Trophoblast cell (in vitro differentiated cells and primary cell): ENCODE measurements around the gene HJV.
A peak's percentile ranks its signal among the peaks of the same experiment; 100 is the strongest.

Source experiments
- DNase-seq, 2 donors: peaks; one replicate each; pipeline ENCODE4 v3.0.0-alpha.2; 2016
- H2AFZ ChIP-seq: 2 replicates; pipeline ENCODE4 v1.6.1; 2013; ENCODE audit warnings: low read length, moderate library complexity, mild to moderate bottlenecking; ENCODE audit not compliant: insufficient read depth, poor library complexity
- H2AK5ac ChIP-seq: 2 replicates; pipeline ENCODE4 v1.6.1; 2013; ENCODE audit warnings: mild to moderate bottlenecking, low read length
- H2BK120ac ChIP-seq: 2 replicates; pipeline ENCODE4 v1.6.1; 2013; ENCODE audit warnings: low read length, mild to moderate bottlenecking, moderate library complexity; ENCODE audit not compliant: insufficient read depth, poor library complexity
- H2BK12ac ChIP-seq: 2 replicates; pipeline ENCODE4 v1.6.1; 2013; ENCODE audit warnings: mild to moderate bottlenecking, low read length, moderate library complexity
- H2BK5ac ChIP-seq: 2 replicates; pipeline ENCODE4 v1.6.1; 2013; ENCODE audit warnings: low read length, low read depth, moderate library complexity, mild to moderate bottlenecking; ENCODE audit not compliant: poor library complexity
- H3K14ac ChIP-seq: 2 replicates; pipeline ENCODE4 v1.6.1; 2013; ENCODE audit warnings: mild to moderate bottlenecking, low read length
- H3K18ac ChIP-seq: 2 replicates; pipeline ENCODE4 v1.6.1; 2013; ENCODE audit warnings: mild to moderate bottlenecking, low read length
- H3K23ac ChIP-seq: 2 replicates; pipeline ENCODE4 v1.6.1; 2013; ENCODE audit warnings: low read length
- H3K27ac ChIP-seq: 2 replicates; pipeline ENCODE4 v1.5.1; 2013; ENCODE audit warnings: low read depth, mild to moderate bottlenecking, inconsistent platforms, low read length, moderate library complexity
- H3K27me3 ChIP-seq: 2 replicates; pipeline ENCODE4 v1.6.1; 2013; ENCODE audit warnings: inconsistent platforms, mild to moderate bottlenecking, low read length, moderate library complexity; ENCODE audit not compliant: insufficient read depth
- H3K36me3 ChIP-seq, 2 experiments: 1 replicate in 1 of 2; 2 replicates in 1 of 2; pipeline ENCODE4 v1.6.1; 2013; ENCODE audit warnings: low read length in 2 of 2, mild to moderate bottlenecking in 2 of 2, moderate library complexity in 1 of 2; ENCODE audit not compliant: insufficient read depth in 2 of 2, control insufficient read depth in 1 of 2
- H3K4ac ChIP-seq: 2 replicates; pipeline ENCODE4 v1.6.1; 2013; ENCODE audit warnings: low read depth, mild to moderate bottlenecking, low read length, moderate library complexity
- H3K4me1 ChIP-seq, 2 experiments: 1 replicate in 1 of 2; 2 replicates in 1 of 2; pipeline ENCODE4 v1.6.1; 2013; ENCODE audit warnings: low read length in 2 of 2, mild to moderate bottlenecking in 2 of 2, moderate library complexity in 1 of 2; ENCODE audit not compliant: insufficient read depth in 2 of 2, control insufficient read depth in 1 of 2
- H3K4me2 ChIP-seq: 2 replicates; pipeline ENCODE4 v1.6.1; 2013; ENCODE audit warnings: inconsistent platforms, mild to moderate bottlenecking, low read length, moderate library complexity
- H3K4me3 ChIP-seq: 2 replicates; pipeline ENCODE4 v1.5.1; 2013; ENCODE audit warnings: mild to moderate bottlenecking, low read depth, low read length, inconsistent platforms
- H3K79me1 ChIP-seq: one replicate; pipeline ENCODE4 v1.6.1; 2013; ENCODE audit warnings: low read length
- H3K79me2 ChIP-seq: 2 replicates; pipeline ENCODE4 v1.6.1; 2013; ENCODE audit warnings: low read length, mild to moderate bottlenecking; ENCODE audit not compliant: control insufficient read depth, insufficient read depth, poor library complexity
- H3K9ac ChIP-seq: 2 replicates; pipeline ENCODE4 v1.6.1; 2013; ENCODE audit warnings: mild to moderate bottlenecking, low read length
- H3K9me3 ChIP-seq: 2 replicates; pipeline ENCODE4 v1.6.1; 2013; ENCODE audit warnings: low read depth, mild to moderate bottlenecking, control low read depth, inconsistent platforms, low read length; ENCODE audit not compliant: insufficient read depth
- H4K12ac ChIP-seq: 2 replicates; pipeline ENCODE4 v1.6.1; 2013; ENCODE audit warnings: low read depth, mild to moderate bottlenecking, low read length, moderate library complexity
- H4K8ac ChIP-seq: 2 replicates; pipeline ENCODE4 v1.6.1; 2013; ENCODE audit warnings: low read depth, mild to moderate bottlenecking, low read length, moderate library complexity
- H4K91ac ChIP-seq: one replicate; pipeline ENCODE4 v1.6.1; 2013; ENCODE audit warnings: low read depth, mild to moderate bottlenecking, low read length, moderate library complexity
- WGBS: extraction: QIAGEN DNeasy Blood & Tissue Kit; methylation state at CpG from one replicate; pipeline ENCODE4 v1.1.7; 2013; ENCODE audit warnings: missing lambda C conversion rate; ENCODE audit not compliant: insufficient read length, insufficient coverage; ENCODE audit errors: extremely low coverage; 5-methylcytosine and 5-hydroxymethylcytosine counted together

Gene HJV

GRCh38 chr1:145995964-145996432, 25.5 kb downstream of the HJV start:
- Histone ChIP-seq H3K4me3 (peak overlapping the region; percentile 25), H4K12ac (peak overlapping the region; percentile 83), H3K9ac (no peak overlapping the region), H4K8ac (no peak overlapping the region), H2AFZ (no peak overlapping the region), H3K4me1 (peaks cover 5 to 18% of the 10 kb centered on the region in 2 experiments), H2BK120ac (no peak overlapping the region), H4K91ac (peak overlapping the region; percentile 74), H3K4ac (no peak overlapping the region), H3K9me3 (no peaks in the 10 kb centered on the region), H3K27me3 (no peaks in the 10 kb centered on the region), H2BK12ac (no peak overlapping the region), H2BK5ac (no peak overlapping the region), H3K18ac (no peak overlapping the region), H3K79me1 (peaks cover 6% of the 10 kb centered on the region), H3K36me3 (peaks cover 6 to 8% of the 10 kb centered on the region in 2 experiments), H3K79me2 (no peaks in the 10 kb centered on the region), H3K4me2 (peak overlapping the region; percentile 83), H3K23ac (no peak overlapping the region), H3K27ac (no peak overlapping the region), H3K14ac (peak overlapping the region; percentile 82), H2AK5ac (no peak overlapping the region)
- DNase-seq, result no peak
- no CpG with 5 or more reads among the region's 13 CpGs for WGBS

- no peak overlapping the region for H2BK12ac ChIP-seq
- DNase-seq, result no peak
- H2BK5ac ChIP-seq, result no peak overlapping the region
Observed at GRCh38 chr1:145995148-145995881, 26.2 kb downstream of the HJV start.

GRCh38 chr1:145994391-145995120, 27.0 kb downstream of the HJV start:
- Histone ChIP-seq H3K79me2 (no peaks in the 10 kb centered on the region), H3K9me3 (no peaks in the 10 kb centered on the region), H3K4me2 (no peak overlapping the region), H2BK12ac (no peak overlapping the region), H3K23ac (no peak overlapping the region), H3K27me3 (no peaks in the 10 kb centered on the region), H3K4me1 (peaks cover 9 to 24% of the 10 kb centered on the region in 2 experiments), H3K4ac (no peak overlapping the region), H3K14ac (no peak overlapping the region), H3K27ac (no peak overlapping the region), H4K8ac (no peak overlapping the region), H2BK120ac (no peak overlapping the region), H3K4me3 (no peak overlapping the region), H2BK5ac (no peak overlapping the region), H4K12ac (no peak overlapping the region), H2AK5ac (no peak overlapping the region), H3K79me1 (peaks cover 6% of the 10 kb centered on the region), H2AFZ (no peak overlapping the region), H3K36me3 (peaks cover 6 to 8% of the 10 kb centered on the region in 2 experiments), H3K18ac (no peak overlapping the region), H3K9ac (no peak overlapping the region), H4K91ac (no peak overlapping the region)
- WGBS, result no CpG with 5 or more reads among the region's 10 CpGs
- no peak for DNase-seq

More at GRCh38 chr1:145995148-145995881, 26.2 kb downstream of the HJV start:
- Histone ChIP-seq H2BK120ac (no peak overlapping the region), H3K79me1 (peaks cover 6% of the 10 kb centered on the region), H3K36me3 (peaks cover 6 to 8% of the 10 kb centered on the region in 2 experiments), H3K18ac (no peak overlapping the region), H4K8ac (no peak overlapping the region), H3K4me3 (no peak overlapping the region), H3K4ac (no peak overlapping the region), H4K91ac (no peak overlapping the region), H3K14ac (no peak overlapping the region), H3K4me1 (peaks cover 6 to 22% of the 10 kb centered on the region in 2 experiments), H3K23ac (no peak overlapping the region), H3K9ac (no peak overlapping the region), H3K79me2 (no peaks in the 10 kb centered on the region), H4K12ac (no peak overlapping the region), H3K4me2 (peak overlapping the region; percentile 19), H3K27me3 (no peaks in the 10 kb centered on the region), H2AK5ac (no peak overlapping the region), H3K27ac (no peak overlapping the region), H3K9me3 (no peaks in the 10 kb centered on the region), H2AFZ (no peak overlapping the region)
- WGBS, result no CpG with 5 or more reads among the region's 8 CpGs

- Histone ChIP-seq H3K9me3 (no peaks in the 10 kb centered on the region), H3K79me2 (no peaks in the 10 kb centered on the region), H3K14ac (no peak overlapping the region), H3K79me1 (peaks cover 6% of the 10 kb centered on the region), H2AK5ac (no peak overlapping the region), H3K18ac (no peak overlapping the region), H3K4me3 (no peak overlapping the region), H2AFZ (no peak overlapping the region), H4K91ac (no peak overlapping the region), H2BK5ac (no peak overlapping the region), H4K8ac (no peak overlapping the region), H3K23ac (no peak overlapping the region), H2BK120ac (no peak overlapping the region), H3K9ac (no peak overlapping the region), H3K4me1 (peaks cover 9 to 21% of the 10 kb centered on the region in 2 experiments), H3K4me2 (no peak overlapping the region), H4K12ac (no peak overlapping the region), H3K4ac (no peak overlapping the region), H2BK12ac (no peak overlapping the region), H3K36me3 (peaks cover 6 to 8% of the 10 kb centered on the region in 2 experiments), H3K27ac (no peak overlapping the region), H3K27me3 (no peaks in the 10 kb centered on the region)
- DNase-seq, result no peak
- no CpG with 5 or more reads among the region's 6 CpGs for WGBS
Observed at GRCh38 chr1:145993618-145994390, 27.7 kb downstream of the HJV start.
